Measurements from ENCODE around the gene ARAP2. TPM values are rescaled to one million over a fixed set of nuclear protein-coding genes. Genes with fewer than 3 reads are reported as not detected.

The ARAP2 gene
- total and polyA plus RNA-seq, 2 experiments from 2014 or later: 0.92 to 4.8 TPM

DNA sequence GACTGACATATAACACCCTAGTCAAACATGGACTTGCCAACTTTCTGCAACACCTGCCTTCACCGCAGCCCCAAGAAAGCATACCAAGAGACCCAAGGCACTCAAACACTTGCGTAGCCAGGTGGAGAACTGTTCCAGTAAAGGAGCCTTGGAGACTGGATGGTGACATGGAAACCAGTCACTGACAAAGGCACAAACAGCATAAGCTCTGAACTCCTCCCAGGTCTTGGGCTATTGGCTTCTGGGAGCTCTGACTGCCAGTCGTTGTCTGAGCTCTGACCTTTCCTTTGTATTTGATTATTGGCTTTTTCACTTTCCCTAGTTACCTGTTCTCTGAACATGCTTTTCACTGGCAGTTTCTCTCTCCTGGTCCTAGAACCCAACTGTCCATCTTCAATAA is 38.3 kb downstream of the ARAP2 start (continued):
- TF ChIP-seq, protein P1, sequence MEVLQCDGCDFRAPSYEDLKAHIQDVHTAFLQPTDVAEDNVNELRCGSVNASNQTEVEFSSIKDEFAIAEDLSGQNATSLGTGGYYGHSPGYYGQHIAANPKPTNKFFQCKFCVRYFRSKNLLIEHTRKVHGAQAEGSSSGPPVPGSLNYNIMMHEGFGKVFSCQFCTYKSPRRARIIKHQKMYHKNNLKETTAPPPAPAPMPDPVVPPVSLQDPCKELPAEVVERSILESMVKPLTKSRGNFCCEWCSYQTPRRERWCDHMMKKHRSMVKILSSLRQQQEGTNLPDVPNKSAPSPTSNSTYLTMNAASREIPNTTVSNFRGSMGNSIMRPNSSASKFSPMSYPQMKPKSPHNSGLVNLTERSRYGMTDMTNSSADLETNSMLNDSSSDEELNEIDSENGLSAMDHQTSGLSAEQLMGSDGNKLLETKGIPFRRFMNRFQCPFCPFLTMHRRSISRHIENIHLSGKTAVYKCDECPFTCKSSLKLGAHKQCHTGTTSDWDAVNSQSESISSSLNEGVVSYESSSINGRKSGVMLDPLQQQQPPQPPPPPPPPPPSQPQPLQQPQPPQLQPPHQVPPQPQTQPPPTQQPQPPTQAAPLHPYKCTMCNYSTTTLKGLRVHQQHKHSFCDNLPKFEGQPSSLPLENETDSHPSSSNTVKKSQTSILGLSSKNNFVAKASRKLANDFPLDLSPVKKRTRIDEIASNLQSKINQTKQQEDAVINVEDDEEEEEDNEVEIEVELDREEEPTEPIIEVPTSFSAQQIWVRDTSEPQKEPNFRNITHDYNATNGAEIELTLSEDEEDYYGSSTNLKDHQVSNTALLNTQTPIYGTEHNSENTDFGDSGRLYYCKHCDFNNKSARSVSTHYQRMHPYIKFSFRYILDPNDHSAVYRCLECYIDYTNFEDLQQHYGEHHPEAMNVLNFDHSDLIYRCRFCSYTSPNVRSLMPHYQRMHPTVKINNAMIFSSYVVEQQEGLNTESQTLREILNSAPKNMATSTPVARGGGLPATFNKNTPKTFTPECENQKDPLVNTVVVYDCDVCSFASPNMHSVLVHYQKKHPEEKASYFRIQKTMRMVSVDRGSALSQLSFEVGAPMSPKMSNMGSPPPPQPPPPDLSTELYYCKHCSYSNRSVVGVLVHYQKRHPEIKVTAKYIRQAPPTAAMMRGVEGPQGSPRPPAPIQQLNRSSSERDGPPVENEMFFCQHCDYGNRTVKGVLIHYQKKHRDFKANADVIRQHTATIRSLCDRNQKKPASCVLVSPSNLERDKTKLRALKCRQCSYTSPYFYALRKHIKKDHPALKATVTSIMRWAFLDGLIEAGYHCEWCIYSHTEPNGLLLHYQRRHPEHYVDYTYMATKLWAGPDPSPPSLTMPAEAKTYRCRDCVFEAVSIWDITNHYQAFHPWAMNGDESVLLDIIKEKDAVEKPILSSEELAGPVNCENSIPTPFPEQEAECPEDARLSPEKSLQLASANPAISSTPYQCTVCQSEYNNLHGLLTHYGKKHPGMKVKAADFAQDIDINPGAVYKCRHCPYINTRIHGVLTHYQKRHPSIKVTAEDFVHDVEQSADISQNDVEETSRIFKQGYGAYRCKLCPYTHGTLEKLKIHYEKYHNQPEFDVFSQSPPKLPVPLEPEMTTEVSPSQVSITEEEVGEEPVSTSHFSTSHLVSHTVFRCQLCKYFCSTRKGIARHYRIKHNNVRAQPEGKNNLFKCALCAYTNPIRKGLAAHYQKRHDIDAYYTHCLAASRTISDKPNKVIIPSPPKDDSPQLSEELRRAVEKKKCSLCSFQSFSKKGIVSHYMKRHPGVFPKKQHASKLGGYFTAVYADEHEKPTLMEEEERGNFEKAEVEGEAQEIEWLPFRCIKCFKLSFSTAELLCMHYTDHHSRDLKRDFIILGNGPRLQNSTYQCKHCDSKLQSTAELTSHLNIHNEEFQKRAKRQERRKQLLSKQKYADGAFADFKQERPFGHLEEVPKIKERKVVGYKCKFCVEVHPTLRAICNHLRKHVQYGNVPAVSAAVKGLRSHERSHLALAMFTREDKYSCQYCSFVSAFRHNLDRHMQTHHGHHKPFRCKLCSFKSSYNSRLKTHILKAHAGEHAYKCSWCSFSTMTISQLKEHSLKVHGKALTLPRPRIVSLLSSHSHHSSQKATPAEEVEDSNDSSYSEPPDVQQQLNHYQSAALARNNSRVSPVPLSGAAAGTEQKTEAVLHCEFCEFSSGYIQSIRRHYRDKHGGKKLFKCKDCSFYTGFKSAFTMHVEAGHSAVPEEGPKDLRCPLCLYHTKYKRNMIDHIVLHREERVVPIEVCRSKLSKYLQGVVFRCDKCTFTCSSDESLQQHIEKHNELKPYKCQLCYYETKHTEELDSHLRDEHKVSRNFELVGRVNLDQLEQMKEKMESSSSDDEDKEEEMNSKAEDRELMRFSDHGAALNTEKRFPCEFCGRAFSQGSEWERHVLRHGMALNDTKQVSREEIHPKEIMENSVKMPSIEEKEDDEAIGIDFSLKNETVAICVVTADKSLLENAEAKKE (CRISPR knock-in tag; IDR thresholded peaks at IDR 0.05): no peak
- TF ChIP-seq EZH2phosphoT487 (IDR thresholded peaks at IDR 0.05; ENCODE audit: unreplicated experiment): no peak
- TF ChIP-seq, protein P2, sequence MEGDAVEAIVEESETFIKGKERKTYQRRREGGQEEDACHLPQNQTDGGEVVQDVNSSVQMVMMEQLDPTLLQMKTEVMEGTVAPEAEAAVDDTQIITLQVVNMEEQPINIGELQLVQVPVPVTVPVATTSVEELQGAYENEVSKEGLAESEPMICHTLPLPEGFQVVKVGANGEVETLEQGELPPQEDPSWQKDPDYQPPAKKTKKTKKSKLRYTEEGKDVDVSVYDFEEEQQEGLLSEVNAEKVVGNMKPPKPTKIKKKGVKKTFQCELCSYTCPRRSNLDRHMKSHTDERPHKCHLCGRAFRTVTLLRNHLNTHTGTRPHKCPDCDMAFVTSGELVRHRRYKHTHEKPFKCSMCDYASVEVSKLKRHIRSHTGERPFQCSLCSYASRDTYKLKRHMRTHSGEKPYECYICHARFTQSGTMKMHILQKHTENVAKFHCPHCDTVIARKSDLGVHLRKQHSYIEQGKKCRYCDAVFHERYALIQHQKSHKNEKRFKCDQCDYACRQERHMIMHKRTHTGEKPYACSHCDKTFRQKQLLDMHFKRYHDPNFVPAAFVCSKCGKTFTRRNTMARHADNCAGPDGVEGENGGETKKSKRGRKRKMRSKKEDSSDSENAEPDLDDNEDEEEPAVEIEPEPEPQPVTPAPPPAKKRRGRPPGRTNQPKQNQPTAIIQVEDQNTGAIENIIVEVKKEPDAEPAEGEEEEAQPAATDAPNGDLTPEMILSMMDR (conservative IDR thresholded peaks at IDR 0.05; ENCODE audit: low read depth in 2 of 2): no peak
- no peak for TF ChIP-seq POLR2AphosphoS5 (IDR thresholded peaks at IDR 0.05; ENCODE audit: low read depth)
- no peak for TF ChIP-seq ZNF114 (CRISPR knock-in tag; IDR thresholded peaks at IDR 0.05)

- no peak overlapping the region for H3K4me3 ChIP-seq
- H3K79me2 ChIP-seq (replicated peaks; ENCODE audit: insufficient read depth): no peaks in the 10 kb centered on the region
- no peaks in the 10 kb centered on the region; the same call in 2 of the 3 replicates for H3K36me3 Mint-ChIP-seq (ENCODE audit: low read depth)
- H3K4me1 ChIP-seq (ENCODE audit: insufficient read depth): no peaks in the 10 kb centered on the region
- no peaks in the 10 kb centered on the region for H3K4me1 Mint-ChIP-seq
- H3K4me2 ChIP-seq: no peak overlapping the region
- H2AFZ ChIP-seq: no peak overlapping the region
- no peaks in the 10 kb centered on the region for H3K27me3 Mint-ChIP-seq (ENCODE audit: insufficient read depth, low read depth, poor library complexity)
- no peaks in the 10 kb centered on the region for H3K9me3 Mint-ChIP-seq
- H3K36me3 ChIP-seq (ENCODE audit: insufficient read depth): no peaks in the 10 kb centered on the region
- H3K27ac Mint-ChIP-seq: no peak overlapping the region
- ATAC-seq (no peak), DNase-seq (ENCODE audit: low spot score) (no peak)
- H3K27me3 ChIP-seq (ENCODE audit: insufficient read depth): no peaks in the 10 kb centered on the region
- no peaks in the 10 kb centered on the region for H3K9me2 ChIP-seq (ENCODE audit: insufficient read depth)
- H3K27ac ChIP-seq (ENCODE audit: low read depth): no peak overlapping the region
- H4K20me1 ChIP-seq (replicated peaks; ENCODE audit: insufficient read depth): no peaks in the 10 kb centered on the region
- no peaks in the 10 kb centered on the region for H3F3A ChIP-seq (replicated peaks; ENCODE audit: low read depth)
- no peak overlapping the region for H3K4me3 Mint-ChIP-seq
- TF ChIP-seq EZH2 (IDR thresholded peaks at IDR 0.05; ENCODE audit: low read depth, unreplicated experiment) (no peak), EZH2phosphoT487 (IDR thresholded peaks at IDR 0.05; ENCODE audit: unreplicated experiment) (no peak), POLR2AphosphoS5 (IDR thresholded peaks at IDR 0.05; ENCODE audit: low read depth) (no peak), JUNB (IDR thresholded peaks at IDR 0.05; ENCODE audit: unreplicated experiment) (no peak), REST (IDR thresholded peaks at IDR 0.05; ENCODE audit: unreplicated experiment) (no peak), NANOG (IDR thresholded peaks at IDR 0.05; ENCODE audit: borderline replicate concordance) (no peak), CREB1 (CRISPR knock-in tag; IDR thresholded peaks at IDR 0.05; ENCODE audit: low read depth) (no peak)
- TF ChIP-seq, protein P2 (conservative IDR thresholded peaks at IDR 0.05; ENCODE audit: low read depth in 2 of 2): no peak
Measured at GRCh38 chr4:36198861-36199260, 45.5 kb downstream of the ARAP2 start.

Measured in GM23338 (cell line).